Suprapubic skin (tissue), 4 donors: ENCODE results near the gene PRPF40B. TPM values are rescaled to one million over a fixed set of nuclear protein-coding genes. Genes with fewer than 3 reads are reported as not detected.

Experiments used
- DNase-seq, 2 donors: peaks; one replicate each; pipeline ENCODE4 v3.0.0-alpha.2; 2019; ENCODE audit warnings: low spot score in 2 of 2
- H3K27ac ChIP-seq: fragments of 200-600 bp; sonication (generic); one replicate; pipeline ENCODE4 v1.5.1; 2019
- H3K27me3 ChIP-seq: fragments of 200-600 bp; sonication (generic); one replicate; pipeline ENCODE4 v1.5.1; 2019
- H3K36me3 ChIP-seq: fragments of 200-600 bp; sonication (generic); one replicate; pipeline ENCODE4 v1.5.1; 2019
- H3K4me1 ChIP-seq: fragments of 200-600 bp; sonication (generic); one replicate; pipeline ENCODE4 v1.5.1; 2019
- H3K4me3 ChIP-seq: fragments of 200-600 bp; sonication (generic); one replicate; pipeline ENCODE4 v1.5.1; 2019; ENCODE audit warnings: mild to moderate bottlenecking
- H3K9me3 ChIP-seq: fragments of 200-600 bp; sonication (generic); one replicate; pipeline ENCODE4 v1.5.1; 2019
- EP300 ChIP-seq: sonication (generic); formaldehyde crosslinking; IDR thresholded peaks from one replicate; pipeline ENCODE4 v1.6.1; 2017; ENCODE audit warnings: antibody characterized with exemption
- POLR2A ChIP-seq, 2 donors: fragments of 450-650 bp; IDR thresholded peaks; one replicate each; pipeline ENCODE4 v1.6.1; 2017; ENCODE audit warnings: antibody characterized with exemption in 2 of 2, mild to moderate bottlenecking in 2 of 2, moderate library complexity in 2 of 2
- POLR2AphosphoS5 ChIP-seq, 3 donors: sonication (generic); formaldehyde crosslinking; IDR thresholded peaks; one replicate each; pipeline ENCODE4 v1.6.1; 2017; ENCODE audit warnings: antibody characterized with exemption in 3 of 3
- WGBS: methylation state at CpG from one replicate; pipeline ENCODE4 v1.1.5; 2018; 5-methylcytosine and 5-hydroxymethylcytosine counted together
- total RNA-seq, 4 donors: library from RNA; depleted of rRNA; stranded (reverse); fragments of >200 nt; gene quantifications; one replicate each; pipeline ENCODE4 v1.1.0, GENCODE V29; 2016
- TF ChIP-seq, protein P1 (sequence below), 2 donors: fragments of 200-600 bp in 1 of 2; fragments of 450-650 bp in 1 of 2; sonication (generic) in 1 of 2; IDR thresholded peaks; one replicate each; pipeline ENCODE4 v1.5.1; 2016 to 2019; ENCODE audit warnings: antibody characterized with exemption in 2 of 2, mild to moderate bottlenecking in 1 of 2, moderate library complexity in 1 of 2

PRPF40B gene
- total RNA-seq, 4 donors from 2014 or later, result 10.1 to 38.9 (median 15.4) TPM

GRCh38 chr12:49582201-49582600 lies 41.2 kb upstream of the PRPF40B start:
- DNase-seq, result no peak
- H3K4me1 ChIP-seq, result peaks cover 8% of the 10 kb centered on the region
- no peak overlapping the region for H3K27ac ChIP-seq
- H3K27me3 ChIP-seq, result no peaks in the 10 kb centered on the region
- no peaks in the 10 kb centered on the region for H3K9me3 ChIP-seq
- 89% methylated on average over 1 of the region's 1 CpG for WGBS
- H3K4me3 ChIP-seq, result no peak overlapping the region
- H3K36me3 ChIP-seq, result peaks cover 9% of the 10 kb centered on the region
- TF ChIP-seq POLR2A (IDR thresholded peaks at IDR 0.05) (no peak), POLR2AphosphoS5 (IDR thresholded peaks at IDR 0.05) (no peak), EP300 (no peak)
- TF ChIP-seq, protein P1, sequence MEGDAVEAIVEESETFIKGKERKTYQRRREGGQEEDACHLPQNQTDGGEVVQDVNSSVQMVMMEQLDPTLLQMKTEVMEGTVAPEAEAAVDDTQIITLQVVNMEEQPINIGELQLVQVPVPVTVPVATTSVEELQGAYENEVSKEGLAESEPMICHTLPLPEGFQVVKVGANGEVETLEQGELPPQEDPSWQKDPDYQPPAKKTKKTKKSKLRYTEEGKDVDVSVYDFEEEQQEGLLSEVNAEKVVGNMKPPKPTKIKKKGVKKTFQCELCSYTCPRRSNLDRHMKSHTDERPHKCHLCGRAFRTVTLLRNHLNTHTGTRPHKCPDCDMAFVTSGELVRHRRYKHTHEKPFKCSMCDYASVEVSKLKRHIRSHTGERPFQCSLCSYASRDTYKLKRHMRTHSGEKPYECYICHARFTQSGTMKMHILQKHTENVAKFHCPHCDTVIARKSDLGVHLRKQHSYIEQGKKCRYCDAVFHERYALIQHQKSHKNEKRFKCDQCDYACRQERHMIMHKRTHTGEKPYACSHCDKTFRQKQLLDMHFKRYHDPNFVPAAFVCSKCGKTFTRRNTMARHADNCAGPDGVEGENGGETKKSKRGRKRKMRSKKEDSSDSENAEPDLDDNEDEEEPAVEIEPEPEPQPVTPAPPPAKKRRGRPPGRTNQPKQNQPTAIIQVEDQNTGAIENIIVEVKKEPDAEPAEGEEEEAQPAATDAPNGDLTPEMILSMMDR (IDR thresholded peaks at IDR 0.05), result no peak

- Histone ChIP-seq H3K27ac (no peak overlapping the region), H3K27me3 (no peaks in the 10 kb centered on the region), H3K4me3 (no peak overlapping the region), H3K36me3 (peaks cover 9% of the 10 kb centered on the region), H3K9me3 (no peaks in the 10 kb centered on the region), H3K4me1 (peaks cover 8% of the 10 kb centered on the region)
- DNase-seq, result no peak
- no peak for TF ChIP-seq POLR2AphosphoS5 (IDR thresholded peaks at IDR 0.05)
- TF ChIP-seq POLR2A (IDR thresholded peaks at IDR 0.05), result no peak
- TF ChIP-seq EP300, result no peak
- TF ChIP-seq, protein P1 (IDR thresholded peaks at IDR 0.05), result no peak
- WGBS, result 66% methylated on average over 4 of the region's 4 CpGs
Measured at GRCh38 chr12:49582850-49583249, 40.5 kb upstream of the PRPF40B start.

DNA sequence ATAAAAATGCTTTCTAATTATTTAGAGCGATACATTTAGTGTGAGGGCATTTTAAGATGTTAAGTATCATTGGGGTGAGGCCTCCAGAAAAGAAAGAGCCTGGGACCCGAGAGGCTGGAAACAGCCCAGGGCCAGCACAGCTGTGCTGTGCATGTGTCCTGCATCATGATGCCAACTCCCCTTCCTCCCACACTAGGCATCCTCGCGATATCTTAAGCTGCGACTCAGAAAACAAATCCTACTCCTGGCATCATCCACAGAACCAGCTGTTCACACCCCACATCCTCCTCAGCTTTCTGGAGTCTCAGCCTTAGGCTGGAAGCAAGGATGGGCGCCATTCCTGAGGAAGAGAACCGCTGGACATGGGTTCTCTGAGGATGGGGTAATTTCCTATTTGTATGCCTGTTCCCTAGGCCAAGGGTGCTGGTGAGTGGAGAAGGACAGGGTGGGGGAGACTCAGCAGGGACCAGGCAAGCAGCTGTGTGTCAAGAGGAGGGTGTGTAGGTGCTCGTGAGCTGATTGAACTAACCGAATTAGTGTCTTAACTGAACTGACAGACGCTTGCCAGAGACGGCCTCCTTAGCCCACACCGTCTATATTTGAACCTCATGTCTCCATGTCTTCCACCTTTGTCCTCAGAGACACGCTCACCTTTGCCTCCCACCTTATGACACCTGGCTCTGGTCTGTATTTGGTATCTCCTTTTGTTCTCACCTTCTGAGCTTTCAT lies 39.8 kb upstream of the PRPF40B start:
- H3K27ac ChIP-seq, result no peak overlapping the region
- 72% methylated on average over 13 of the region's 13 CpGs for WGBS

DNA sequence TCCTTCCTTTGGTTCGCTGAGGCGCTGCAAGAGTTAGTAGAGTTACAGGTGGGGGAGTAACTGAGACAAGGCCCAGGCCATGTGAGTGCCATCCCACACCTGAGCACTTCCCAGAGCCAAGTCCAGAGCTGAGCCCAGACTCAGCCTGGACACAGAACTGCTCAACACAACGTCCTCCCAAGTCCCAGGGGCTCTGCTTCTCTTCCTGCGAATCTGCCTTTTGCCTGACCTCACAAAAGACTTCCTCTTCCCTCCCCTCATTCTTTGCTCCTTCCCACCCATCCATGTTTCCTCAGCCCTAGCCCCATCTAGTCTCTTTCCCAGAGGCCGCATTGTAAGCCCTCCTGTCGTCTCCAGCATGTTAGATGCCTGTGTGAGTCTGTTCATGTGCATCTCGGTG lies 38.8 kb upstream of the PRPF40B start:
- Histone ChIP-seq H3K36me3 (peaks cover 9% of the 10 kb centered on the region), H3K4me1 (peaks cover 10% of the 10 kb centered on the region), H3K27ac (no peak overlapping the region), H3K27me3 (no peaks in the 10 kb centered on the region), H3K4me3 (no peak overlapping the region), H3K9me3 (no peaks in the 10 kb centered on the region)
- TF ChIP-seq EP300, result no peak
- TF ChIP-seq, protein P1 (IDR thresholded peaks at IDR 0.05), result no peak
- TF ChIP-seq POLR2A (IDR thresholded peaks at IDR 0.05), result no peak
- no peak for TF ChIP-seq POLR2AphosphoS5 (IDR thresholded peaks at IDR 0.05)
- WGBS, result 83% methylated on average over 7 of the region's 7 CpGs
- DNase-seq, result no peak

More for the DNA sequence above, 39.8 kb upstream of the PRPF40B start:
- peaks cover 8% of the 10 kb centered on the region for H3K4me1 ChIP-seq
- no peak overlapping the region for H3K4me3 ChIP-seq
- H3K36me3 ChIP-seq, result peaks cover 9% of the 10 kb centered on the region
- no peaks in the 10 kb centered on the region for H3K27me3 ChIP-seq
- no peaks in the 10 kb centered on the region for H3K9me3 ChIP-seq
- TF ChIP-seq POLR2A (IDR thresholded peaks at IDR 0.05) (no peak), EP300 (no peak), POLR2AphosphoS5 (IDR thresholded peaks at IDR 0.05) (no peak)
- TF ChIP-seq, protein P1 (IDR thresholded peaks at IDR 0.05), result no peak
- DNase-seq, result no peak

- Histone ChIP-seq H3K4me1 (peaks cover 2% of the 10 kb centered on the region), H3K27ac (no peak overlapping the region), H3K36me3 (peaks cover 9% of the 10 kb centered on the region), H3K4me3 (no peak overlapping the region), H3K9me3 (no peaks in the 10 kb centered on the region), H3K27me3 (no peaks in the 10 kb centered on the region)
- no peak for DNase-seq
- 86% methylated on average over 15 of the region's 16 CpGs for WGBS
- TF ChIP-seq EP300 (no peak), POLR2A (IDR thresholded peaks at IDR 0.05) (no peak), POLR2AphosphoS5 (IDR thresholded peaks at IDR 0.05) (no peak)
- TF ChIP-seq, protein P1 (IDR thresholded peaks at IDR 0.05), result no peak
Measured at GRCh38 chr12:49585477-49586459, 37.6 kb upstream of the PRPF40B start.
